Thymus (tissue), 11 donors: ENCODE results near the gene EPHA2. TPM values are rescaled to one million over a fixed set of nuclear protein-coding genes. Genes with fewer than 3 reads are reported as not detected.
"Not testable (repeated sequence)": the region's sequence is repeated elsewhere in the genome, so short reads cannot be mapped to it uniquely, and the experiment has no call there.

Experiments used
- DNase-seq, 9 donors: peaks; one replicate each; pipeline ENCODE4 v3.0.0-alpha.2; 2013; ENCODE audit warnings: low spot score in 9 of 9, low read depth in 6 of 9, missing footprints in 1 of 9
- H3K27ac ChIP-seq, 2 donors: one replicate each; pipeline ENCODE4 v1.5.1; 2013; ENCODE audit warnings: control low read depth in 1 of 2, low read depth in 1 of 2, low read length in 1 of 2, mild to moderate bottlenecking in 1 of 2, moderate library complexity in 1 of 2
- H3K27me3 ChIP-seq, 2 donors: one replicate each; pipeline ENCODE4 v1.5.1; 2013; ENCODE audit warnings: low read length in 1 of 2; ENCODE audit not compliant: control insufficient read depth in 2 of 2, insufficient read depth in 1 of 2
- H3K36me3 ChIP-seq, 2 donors: one replicate each; pipeline ENCODE4 v1.5.1; 2013; ENCODE audit warnings: low read length in 1 of 2, mild to moderate bottlenecking in 1 of 2, moderate library complexity in 1 of 2; ENCODE audit not compliant: control insufficient read depth in 2 of 2, insufficient read depth in 2 of 2
- H3K4me1 ChIP-seq, 2 donors: one replicate each; pipeline ENCODE4 v1.5.1; 2013; ENCODE audit warnings: low read length in 2 of 2; ENCODE audit not compliant: control insufficient read depth in 2 of 2, insufficient read depth in 2 of 2
- H3K4me3 ChIP-seq, 2 donors: one replicate each; pipeline ENCODE4 v1.5.1; 2013; ENCODE audit warnings: low read length in 2 of 2, control low read depth in 1 of 2, mild to moderate bottlenecking in 1 of 2
- H3K9me3 ChIP-seq, 2 donors: one replicate each; pipeline ENCODE4 v1.5.1; 2013; ENCODE audit warnings: low read length in 1 of 2, mild to moderate bottlenecking in 1 of 2; ENCODE audit not compliant: control insufficient read depth in 2 of 2, insufficient read depth in 1 of 2
- WGBS: extraction: QIAGEN DNeasy Blood & Tissue Kit; methylation state at CpG from one replicate; pipeline ENCODE4 v1.1.7; 2013; 5-methylcytosine and 5-hydroxymethylcytosine counted together
- polyA plus RNA-seq: library from polyadenylated mRNA; stranded (reverse); fragments of 200-250 nt; gene quantifications from one replicate; pipeline ENCODE4 v1.2.3, GENCODE V29; 2013
- total RNA-seq: library from RNA; stranded (reverse); fragments of 120-200 nt; gene quantifications from one replicate; pipeline ENCODE4 v1.2.4, GENCODE V29; 2013
- donor health status: healthy.

Gene EPHA2
- total and polyA plus RNA-seq, 2 donors, result 1.4 to 6.2 TPM

- DNase-seq, result no peak
- H3K36me3 ChIP-seq, result no peaks in the 10 kb centered on the region
- H3K4me1 ChIP-seq, result no peaks in the 10 kb centered on the region
- no peak overlapping the region for H3K4me3 ChIP-seq
- WGBS, result 91% methylated on average over 6 of the region's 6 CpGs
- peaks cover 0 to 5% of the 10 kb centered on the region in 2 donors for H3K27me3 ChIP-seq
- no peak overlapping the region for H3K27ac ChIP-seq
- peaks cover 2 to 7% of the 10 kb centered on the region in 2 donors for H3K9me3 ChIP-seq
Observed at GRCh38 chr1:16110456-16110855, 45.4 kb downstream of the EPHA2 start.

GRCh38 chr1:16109571-16109970 lies 46.3 kb downstream of the EPHA2 start:
- Histone ChIP-seq H3K4me1 (no peaks in the 10 kb centered on the region), H3K27me3 (peaks cover 0 to 5% of the 10 kb centered on the region in 2 donors), H3K27ac (no peak overlapping the region), H3K36me3 (no peaks in the 10 kb centered on the region), H3K9me3 (peaks cover 2 to 7% of the 10 kb centered on the region in 2 donors), H3K4me3 (no peak overlapping the region)
- DNase-seq, result no peak
- 94% methylated on average over 1 of the region's 1 CpG for WGBS

- peaks cover 2 to 14% of the 10 kb centered on the region in 2 donors for H3K9me3 ChIP-seq
- not testable (repeated sequence) for H3K36me3 ChIP-seq, H3K4me3 ChIP-seq, DNase-seq, H3K27ac ChIP-seq, H3K27me3 ChIP-seq, H3K4me1 ChIP-seq
- WGBS, result 69% methylated on average over 5 of the region's 5 CpGs
Observed at GRCh38 chr1:16107039-16107438, 48.8 kb downstream of the EPHA2 start.

- Histone ChIP-seq H3K9me3 (peaks cover 0 to 8% of the 10 kb centered on the region in 2 donors), H3K27me3 (peaks cover 0 to 2% of the 10 kb centered on the region in 2 donors), H3K4me1 (no peaks in the 10 kb centered on the region), H3K36me3 (no peaks in the 10 kb centered on the region), H3K27ac (no peak overlapping the region), H3K4me3 (no peak overlapping the region)
- 84% methylated on average over 9 of the region's 9 CpGs for WGBS
- DNase-seq, result no peak
Observed at GRCh38 chr1:16101623-16102022, 54.2 kb downstream of the EPHA2 start.

- whole genome bisulfite sequencing, result 84% methylated on average over 1 of the region's 1 CpG
- no peak for DNase-seq
- Histone ChIP-seq H3K27ac (no peak overlapping the region), H3K27me3 (peaks cover 0 to 13% of the 10 kb centered on the region in 2 donors), H3K4me1 (no peaks in the 10 kb centered on the region), H3K9me3 (peaks cover 0 to 8% of the 10 kb centered on the region in 2 donors), H3K36me3 (no peaks in the 10 kb centered on the region), H3K4me3 (no peak overlapping the region)
Observed at GRCh38 chr1:16099412-16099811, 56.5 kb downstream of the EPHA2 start.

- Histone ChIP-seq H3K27ac (no peak overlapping the region), H3K36me3 (no peaks in the 10 kb centered on the region), H3K4me1 (no peaks in the 10 kb centered on the region), H3K4me3 (no peak overlapping the region), H3K27me3 (peaks cover 0 to 32% of the 10 kb centered on the region in 2 donors), H3K9me3 (no peaks in the 10 kb centered on the region)
- DNase-seq, result no peak
- 88% methylated on average over 9 of the region's 9 CpGs for WGBS
Observed at GRCh38 chr1:16095447-16095846, 60.4 kb downstream of the EPHA2 start.

- H3K4me3 ChIP-seq, result no peak overlapping the region
- WGBS, result 94% methylated on average over 21 of the region's 21 CpGs
- DNase-seq, result no peak
- H3K4me1 ChIP-seq, result no peaks in the 10 kb centered on the region
- no peaks in the 10 kb centered on the region for H3K9me3 ChIP-seq
- no peak overlapping the region for H3K27ac ChIP-seq
- H3K36me3 ChIP-seq, result no peaks in the 10 kb centered on the region
- peaks cover 0 to 32% of the 10 kb centered on the region in 2 donors for H3K27me3 ChIP-seq
Observed at GRCh38 chr1:16094453-16095158, 61.3 kb downstream of the EPHA2 start.

- Histone ChIP-seq H3K27ac (no peak overlapping the region), H3K36me3 (no peaks in the 10 kb centered on the region), H3K9me3 (no peaks in the 10 kb centered on the region), H3K4me3 (no peak overlapping the region), H3K4me1 (no peaks in the 10 kb centered on the region), H3K27me3 (peaks cover 0 to 32% of the 10 kb centered on the region in 2 donors)
- DNase-seq, result no peak
- 83% methylated on average over 9 of the region's 9 CpGs for WGBS
Observed at GRCh38 chr1:16093611-16094010, 62.3 kb downstream of the EPHA2 start.

- no peak for DNase-seq
- Histone ChIP-seq H3K4me1 (no peaks in the 10 kb centered on the region), H3K4me3 (no peak overlapping the region), H3K9me3 (no peaks in the 10 kb centered on the region), H3K27ac (no peak overlapping the region), H3K36me3 (no peaks in the 10 kb centered on the region), H3K27me3 (peaks cover 0 to 32% of the 10 kb centered on the region in 2 donors)
- 96% methylated on average over 9 of the region's 9 CpGs for WGBS
Observed at GRCh38 chr1:16092923-16093511, 62.9 kb downstream of the EPHA2 start.
